ENCODE measurements around the gene LEPROT.

The LEPROT gene

GRCh38 chr1:65432918-65433317 lies 12.4 kb downstream of the LEPROT start:
- Histone ChIP-seq H3K4me1 (ENCODE audit: control insufficient read depth in 1 of 2, insufficient read depth in 1 of 2, low read depth in 1 of 2, low read length in 1 of 2) (no peaks in the 10 kb centered on the region), H3K9me3 (no peaks in the 10 kb centered on the region), H3K27me3 (no peaks in the 10 kb centered on the region), H3K36me3 (peaks cover 65% of the 10 kb centered on the region), H3K27ac (no peak overlapping the region), H3K4me3 (ENCODE audit: low read depth in 1 of 2, low read length in 1 of 2) (no peak overlapping the region)
- TF ChIP-seq, protein P1, sequence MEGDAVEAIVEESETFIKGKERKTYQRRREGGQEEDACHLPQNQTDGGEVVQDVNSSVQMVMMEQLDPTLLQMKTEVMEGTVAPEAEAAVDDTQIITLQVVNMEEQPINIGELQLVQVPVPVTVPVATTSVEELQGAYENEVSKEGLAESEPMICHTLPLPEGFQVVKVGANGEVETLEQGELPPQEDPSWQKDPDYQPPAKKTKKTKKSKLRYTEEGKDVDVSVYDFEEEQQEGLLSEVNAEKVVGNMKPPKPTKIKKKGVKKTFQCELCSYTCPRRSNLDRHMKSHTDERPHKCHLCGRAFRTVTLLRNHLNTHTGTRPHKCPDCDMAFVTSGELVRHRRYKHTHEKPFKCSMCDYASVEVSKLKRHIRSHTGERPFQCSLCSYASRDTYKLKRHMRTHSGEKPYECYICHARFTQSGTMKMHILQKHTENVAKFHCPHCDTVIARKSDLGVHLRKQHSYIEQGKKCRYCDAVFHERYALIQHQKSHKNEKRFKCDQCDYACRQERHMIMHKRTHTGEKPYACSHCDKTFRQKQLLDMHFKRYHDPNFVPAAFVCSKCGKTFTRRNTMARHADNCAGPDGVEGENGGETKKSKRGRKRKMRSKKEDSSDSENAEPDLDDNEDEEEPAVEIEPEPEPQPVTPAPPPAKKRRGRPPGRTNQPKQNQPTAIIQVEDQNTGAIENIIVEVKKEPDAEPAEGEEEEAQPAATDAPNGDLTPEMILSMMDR (IDR thresholded peaks at IDR 0.05), result no peak

GRCh38 chr1:65434255-65434654 lies 13.8 kb downstream of the LEPROT start:
- Histone ChIP-seq H3K36me3 (peaks cover 60% of the 10 kb centered on the region), H3K27ac (no peak overlapping the region), H3K27me3 (no peaks in the 10 kb centered on the region), H3K4me1 (ENCODE audit: control insufficient read depth in 1 of 2, insufficient read depth in 1 of 2, low read depth in 1 of 2, low read length in 1 of 2) (no peaks in the 10 kb centered on the region), H3K9me3 (no peaks in the 10 kb centered on the region), H3K4me3 (ENCODE audit: low read depth in 1 of 2, low read length in 1 of 2) (no peak overlapping the region)
- TF ChIP-seq, protein P1 (IDR thresholded peaks at IDR 0.05), result no peak

GRCh38 chr1:65434760-65435159 lies 14.3 kb downstream of the LEPROT start:
- no peaks in the 10 kb centered on the region for H3K9me3 ChIP-seq
- H3K4me3 ChIP-seq (ENCODE audit: low read depth in 1 of 2, low read length in 1 of 2), result no peak overlapping the region
- H3K27ac ChIP-seq, result no peak overlapping the region
- H3K4me1 ChIP-seq (ENCODE audit: control insufficient read depth in 1 of 2, insufficient read depth in 1 of 2, low read depth in 1 of 2, low read length in 1 of 2), result no peaks in the 10 kb centered on the region
- peaks cover 60% of the 10 kb centered on the region for H3K36me3 ChIP-seq
- TF ChIP-seq, protein P1 (IDR thresholded peaks at IDR 0.05), result no peak
- H3K27me3 ChIP-seq, result no peaks in the 10 kb centered on the region

DNA sequence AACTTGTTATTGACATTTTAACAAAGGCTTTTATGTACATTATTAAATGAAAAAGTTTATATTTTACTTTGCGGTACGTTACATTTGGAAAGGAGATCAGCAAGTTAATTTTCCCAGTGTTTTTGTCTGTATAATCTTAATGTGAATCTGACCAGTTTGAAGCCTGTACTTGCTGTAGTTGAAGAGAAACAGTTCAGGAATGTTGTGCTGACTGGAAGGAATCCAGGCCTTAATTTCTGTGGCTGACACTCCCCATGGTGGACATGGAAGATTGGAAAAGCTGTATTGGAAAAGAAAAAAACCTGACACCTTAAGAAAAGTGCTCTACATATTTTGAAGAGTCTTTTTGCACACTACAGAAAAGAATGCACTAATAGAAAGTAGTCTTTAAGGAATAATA lies 15.5 kb downstream of the LEPROT start:
- peaks cover 51% of the 10 kb centered on the region for H3K36me3 ChIP-seq
- no peaks in the 10 kb centered on the region for H3K27me3 ChIP-seq
- H3K27ac ChIP-seq, result no peak overlapping the region
- H3K4me3 ChIP-seq (ENCODE audit: low read depth in 1 of 2, low read length in 1 of 2), result no peak overlapping the region
- TF ChIP-seq, protein P1 (IDR thresholded peaks at IDR 0.05), result no peak
- H3K4me1 ChIP-seq (ENCODE audit: control insufficient read depth in 1 of 2, insufficient read depth in 1 of 2, low read depth in 1 of 2, low read length in 1 of 2), result no peaks in the 10 kb centered on the region
- H3K9me3 ChIP-seq, result no peaks in the 10 kb centered on the region

- TF ChIP-seq, protein P1 (IDR thresholded peaks at IDR 0.05), result no peak
- no peaks in the 10 kb centered on the region for H3K27me3 ChIP-seq
- no peak overlapping the region for H3K4me3 ChIP-seq (ENCODE audit: low read depth in 1 of 2, low read length in 1 of 2)
- no peak overlapping the region for H3K27ac ChIP-seq
- H3K36me3 ChIP-seq, result peaks cover 36% of the 10 kb centered on the region
- H3K9me3 ChIP-seq, result no peaks in the 10 kb centered on the region
- no peaks in the 10 kb centered on the region for H3K4me1 ChIP-seq (ENCODE audit: control insufficient read depth in 1 of 2, insufficient read depth in 1 of 2, low read depth in 1 of 2, low read length in 1 of 2)
These were observed 17.1 kb downstream of the LEPROT start for GRCh38 chr1:65437616-65438015.
